GM12892 (cell line): ENCODE data around the gene PTPRU.

Experiments used
- POLR2A ChIP-seq: IDR thresholded peaks from 2 replicates; pipeline ENCODE4 v1.6.1; 2011; ENCODE audit warnings: low read depth, low read length, control low read depth
- TAF1 ChIP-seq: IDR thresholded peaks from 2 replicates; pipeline ENCODE4 v1.6.1; 2011; ENCODE audit warnings: low read depth, mild to moderate bottlenecking, control low read depth, low read length, borderline replicate concordance

GRCh38 chr1:29245261-29245660, 8.9 kb downstream of the PTPRU start:
- TF ChIP-seq POLR2A = no peak
- TF ChIP-seq TAF1 = no peak
